ENCODE measurements around the gene FREM1.

Gene FREM1

DNA sequence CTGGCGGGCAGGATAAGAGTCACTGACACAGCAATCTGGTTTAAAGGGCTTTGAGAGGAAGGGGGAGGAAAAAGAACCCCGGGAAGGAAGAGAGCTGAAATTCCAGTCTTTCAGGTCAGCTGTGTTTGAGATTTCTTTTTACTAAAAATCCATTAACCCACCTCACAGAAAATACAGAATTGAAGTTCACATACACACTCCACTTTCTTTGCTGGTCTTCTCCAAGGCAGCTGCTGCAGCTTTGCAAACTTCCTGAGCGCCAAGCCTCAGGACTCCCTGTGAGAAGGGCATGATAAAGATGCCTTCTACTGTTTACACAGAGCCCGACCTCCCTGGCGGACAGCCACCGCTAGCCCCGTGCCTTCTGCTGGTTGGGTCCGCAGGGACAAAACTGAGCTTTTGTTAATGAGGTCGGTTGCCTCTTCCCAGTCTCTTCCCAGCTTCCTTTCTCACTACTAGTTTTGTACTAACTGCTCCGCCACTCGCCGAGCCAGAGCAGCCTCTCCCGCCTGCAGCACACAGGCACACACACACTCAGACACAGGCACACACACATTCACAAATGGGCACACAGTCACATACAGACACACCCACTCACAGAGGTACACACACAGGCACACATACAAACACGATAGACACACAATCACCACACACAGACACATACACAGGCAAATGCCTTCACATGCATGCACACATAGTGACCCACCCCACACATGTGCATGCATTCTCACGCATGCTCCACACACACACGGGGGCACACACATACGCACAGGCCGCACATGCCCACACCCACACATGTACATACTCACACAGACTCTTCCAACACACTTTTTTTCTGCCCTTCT lies at the start of gene FREM1:
Gene FREM1, minus strand, starts transcription at position 468 of the 845 bp plus-strand sequence. CDS start 41,451 bp downstream, outside the sequence.
- Histone ChIP-seq H3K27ac (ENCODE audit: low read length) (no peak within 1 kb of the TSS), H3K27me3 (ENCODE audit: control insufficient read depth, insufficient read depth, low read length) (no peaks in the 10 kb centered on the region), H3K9ac (ENCODE audit: low read length) (peak within 1 kb of the TSS; percentile 14), H3K36me3 (ENCODE audit: control insufficient read depth, low read depth, low read length) (no peaks in the 10 kb centered on the region), H3K9me3 (ENCODE audit: control insufficient read depth, low read depth, low read length) (no peaks in the 10 kb centered on the region), H3K4me1 (ENCODE audit: control insufficient read depth, low read depth, low read length) (peaks cover 47% of the 10 kb centered on the region), H3K4me3 (ENCODE audit: low read length) (peak within 1 kb of the TSS; percentile 44)

DNA sequence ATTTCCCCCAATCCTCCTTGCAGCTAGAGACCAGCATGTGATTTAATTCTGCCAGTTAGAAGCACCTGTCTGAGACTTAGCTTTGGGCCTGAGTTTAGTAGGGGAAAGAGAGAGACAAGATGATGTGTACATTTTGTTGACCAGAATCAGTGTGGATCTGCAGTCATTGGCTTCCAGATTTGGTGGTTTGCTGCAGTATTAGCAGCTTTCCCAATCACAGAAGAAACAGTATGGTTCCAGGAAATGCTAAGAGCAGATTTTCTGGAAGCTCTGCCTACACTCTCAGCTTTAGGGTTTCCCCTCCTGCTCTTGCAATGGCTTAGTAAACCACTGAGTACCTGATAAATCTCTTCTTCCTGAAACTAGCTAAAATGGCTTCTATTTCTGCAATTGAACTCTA lies 48.8 kb upstream of the FREM1 start:
- H3K36me3 ChIP-seq (ENCODE audit: control insufficient read depth, low read depth, low read length), result no peaks in the 10 kb centered on the region
- no peak overlapping the region for H3K4me3 ChIP-seq (ENCODE audit: low read length)
- H3K9ac ChIP-seq (ENCODE audit: low read length), result no peak overlapping the region
- H3K4me1 ChIP-seq (ENCODE audit: control insufficient read depth, low read depth, low read length), result no peaks in the 10 kb centered on the region
- H3K27ac ChIP-seq (ENCODE audit: low read length), result no peak overlapping the region
- no peaks in the 10 kb centered on the region for H3K9me3 ChIP-seq (ENCODE audit: control insufficient read depth, low read depth, low read length)
- no peaks in the 10 kb centered on the region for H3K27me3 ChIP-seq (ENCODE audit: control insufficient read depth, insufficient read depth, low read length)

DNA sequence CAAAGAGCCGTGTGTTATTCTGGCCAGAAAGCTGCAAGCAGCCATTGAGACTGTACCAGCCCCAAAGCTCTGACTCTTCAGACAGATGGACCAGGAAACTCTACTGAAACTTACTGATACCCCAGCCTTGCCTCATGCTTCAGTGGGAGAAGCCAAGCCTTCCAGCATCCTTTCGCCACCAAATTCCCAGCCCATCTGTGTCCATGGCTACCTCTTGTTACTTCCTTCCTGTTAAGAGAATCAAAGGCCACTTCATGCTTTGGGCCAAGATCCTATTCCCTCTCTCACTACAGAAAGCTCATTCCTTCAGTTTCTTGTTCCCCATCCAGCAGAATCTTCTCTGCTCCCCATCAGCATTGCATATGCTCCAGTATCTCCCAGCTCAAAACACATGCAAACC lies 46.9 kb upstream of the FREM1 start:
- H3K36me3 ChIP-seq (ENCODE audit: control insufficient read depth, low read depth, low read length), result no peaks in the 10 kb centered on the region
- no peaks in the 10 kb centered on the region for H3K27me3 ChIP-seq (ENCODE audit: control insufficient read depth, insufficient read depth, low read length)
- H3K4me1 ChIP-seq (ENCODE audit: control insufficient read depth, low read depth, low read length), result no peaks in the 10 kb centered on the region
- no peak overlapping the region for H3K27ac ChIP-seq (ENCODE audit: low read length)
- H3K9me3 ChIP-seq (ENCODE audit: control insufficient read depth, low read depth, low read length), result no peaks in the 10 kb centered on the region
- H3K4me3 ChIP-seq (ENCODE audit: low read length), result no peak overlapping the region
- no peak overlapping the region for H3K9ac ChIP-seq (ENCODE audit: low read length)

- Histone ChIP-seq H3K36me3 (ENCODE audit: control insufficient read depth, low read depth, low read length) (no peaks in the 10 kb centered on the region), H3K4me3 (ENCODE audit: low read length) (no peak overlapping the region), H3K9ac (ENCODE audit: low read length) (no peak overlapping the region), H3K27me3 (ENCODE audit: control insufficient read depth, insufficient read depth, low read length) (no peaks in the 10 kb centered on the region), H3K4me1 (ENCODE audit: control insufficient read depth, low read depth, low read length) (no peaks in the 10 kb centered on the region), H3K27ac (ENCODE audit: low read length) (no peak overlapping the region), H3K9me3 (ENCODE audit: control insufficient read depth, low read depth, low read length) (no peaks in the 10 kb centered on the region)
These were observed 46.0 kb upstream of the FREM1 start for GRCh38 chr9:14956208-14956607.

- no peak overlapping the region for H3K9ac ChIP-seq (ENCODE audit: low read length)
- H3K27ac ChIP-seq (ENCODE audit: low read length), result no peak overlapping the region
- H3K4me1 ChIP-seq (ENCODE audit: control insufficient read depth, low read depth, low read length), result no peaks in the 10 kb centered on the region
- H3K27me3 ChIP-seq (ENCODE audit: control insufficient read depth, insufficient read depth, low read length), result no peaks in the 10 kb centered on the region
- H3K9me3 ChIP-seq (ENCODE audit: control insufficient read depth, low read depth, low read length), result no peaks in the 10 kb centered on the region
- H3K36me3 ChIP-seq (ENCODE audit: control insufficient read depth, low read depth, low read length), result no peaks in the 10 kb centered on the region
- no peak overlapping the region for H3K4me3 ChIP-seq (ENCODE audit: low read length)
These were observed 35.1 kb upstream of the FREM1 start for GRCh38 chr9:14945351-14945750.

- Histone ChIP-seq H3K36me3 (ENCODE audit: control insufficient read depth, low read depth, low read length) (no peaks in the 10 kb centered on the region), H3K4me3 (ENCODE audit: low read length) (no peak overlapping the region)
These were observed 31.5 kb upstream of the FREM1 start for GRCh38 chr9:14941501-14942405.

GRCh38 chr9:14939378-14939777 lies 29.1 kb upstream of the FREM1 start:
- H3K9ac ChIP-seq (ENCODE audit: low read length), result no peak overlapping the region
- no peaks in the 10 kb centered on the region for H3K27me3 ChIP-seq (ENCODE audit: control insufficient read depth, insufficient read depth, low read length)
- H3K36me3 ChIP-seq (ENCODE audit: control insufficient read depth, low read depth, low read length), result no peaks in the 10 kb centered on the region
- H3K4me1 ChIP-seq (ENCODE audit: control insufficient read depth, low read depth, low read length), result peaks cover 19% of the 10 kb centered on the region
- no peaks in the 10 kb centered on the region for H3K9me3 ChIP-seq (ENCODE audit: control insufficient read depth, low read depth, low read length)
- H3K27ac ChIP-seq (ENCODE audit: low read length), result no peak overlapping the region
- no peak overlapping the region for H3K4me3 ChIP-seq (ENCODE audit: low read length)

More at GRCh38 chr9:14941501-14942405, 31.5 kb upstream of the FREM1 start:
- no peak overlapping the region for H3K27ac ChIP-seq (ENCODE audit: low read length)
- H3K4me1 ChIP-seq (ENCODE audit: control insufficient read depth, low read depth, low read length), result peaks cover 4% of the 10 kb centered on the region
- no peaks in the 10 kb centered on the region for H3K9me3 ChIP-seq (ENCODE audit: control insufficient read depth, low read depth, low read length)
- H3K27me3 ChIP-seq (ENCODE audit: control insufficient read depth, insufficient read depth, low read length), result no peaks in the 10 kb centered on the region
- no peak overlapping the region for H3K9ac ChIP-seq (ENCODE audit: low read length)

DNA sequence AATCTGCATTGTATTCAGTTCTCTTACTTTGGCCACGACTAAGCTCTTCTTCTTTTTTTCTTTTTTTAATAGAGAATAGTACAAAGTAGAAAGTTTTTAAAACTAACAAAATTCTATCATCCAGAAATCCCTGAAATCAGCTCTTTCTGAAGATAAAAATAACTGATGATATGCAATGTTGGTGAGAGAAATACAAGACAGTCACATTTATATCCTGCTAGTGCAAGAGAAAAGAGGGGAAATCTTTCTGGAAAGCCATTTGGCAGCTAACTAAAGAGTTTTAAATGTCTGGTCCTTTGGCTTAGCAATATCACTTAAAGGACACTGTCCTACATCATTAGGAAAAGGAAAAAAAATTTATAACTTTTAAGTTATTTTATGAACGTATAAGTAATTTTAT lies 27.0 kb upstream of the FREM1 start:
- H3K36me3 ChIP-seq (ENCODE audit: control insufficient read depth, low read depth, low read length), result no peaks in the 10 kb centered on the region
- no peak overlapping the region for H3K9ac ChIP-seq (ENCODE audit: low read length)
- H3K9me3 ChIP-seq (ENCODE audit: control insufficient read depth, low read depth, low read length), result no peaks in the 10 kb centered on the region
- H3K27me3 ChIP-seq (ENCODE audit: control insufficient read depth, insufficient read depth, low read length), result no peaks in the 10 kb centered on the region
- peaks cover 19% of the 10 kb centered on the region for H3K4me1 ChIP-seq (ENCODE audit: control insufficient read depth, low read depth, low read length)
- no peak overlapping the region for H3K27ac ChIP-seq (ENCODE audit: low read length)
- no peak overlapping the region for H3K4me3 ChIP-seq (ENCODE audit: low read length)

GRCh38 chr9:14936491-14936890 lies 26.3 kb upstream of the FREM1 start:
- no peak overlapping the region for H3K4me3 ChIP-seq (ENCODE audit: low read length)
- peaks cover 19% of the 10 kb centered on the region for H3K4me1 ChIP-seq (ENCODE audit: control insufficient read depth, low read depth, low read length)
- H3K36me3 ChIP-seq (ENCODE audit: control insufficient read depth, low read depth, low read length), result no peaks in the 10 kb centered on the region
- no peaks in the 10 kb centered on the region for H3K9me3 ChIP-seq (ENCODE audit: control insufficient read depth, low read depth, low read length)
- H3K27ac ChIP-seq (ENCODE audit: low read length), result no peak overlapping the region
- H3K27me3 ChIP-seq (ENCODE audit: control insufficient read depth, insufficient read depth, low read length), result no peaks in the 10 kb centered on the region
- no peak overlapping the region for H3K9ac ChIP-seq (ENCODE audit: low read length)

DNA sequence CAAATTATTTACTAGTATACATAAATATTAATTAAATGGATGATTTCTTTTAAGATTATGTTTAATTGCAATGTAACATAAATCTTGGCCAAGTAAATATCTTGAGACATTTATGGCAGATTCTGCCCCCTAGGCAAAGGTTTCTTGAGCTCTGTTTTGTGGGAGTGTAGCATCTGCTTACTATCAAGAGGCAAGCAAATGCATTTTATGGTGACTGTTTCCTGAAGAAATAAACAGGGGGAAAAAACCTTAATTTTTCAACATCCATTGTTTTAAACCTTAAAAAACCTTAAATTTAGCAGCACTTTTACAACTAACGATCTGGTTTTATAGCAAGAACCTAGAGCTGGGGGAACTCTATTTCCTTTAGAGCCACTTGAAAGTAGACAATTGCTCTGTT lies 25.7 kb upstream of the FREM1 start:
- H3K27me3 ChIP-seq (ENCODE audit: control insufficient read depth, insufficient read depth, low read length), result no peaks in the 10 kb centered on the region
- H3K9ac ChIP-seq (ENCODE audit: low read length), result no peak overlapping the region
- H3K4me3 ChIP-seq (ENCODE audit: low read length), result no peak overlapping the region
- H3K9me3 ChIP-seq (ENCODE audit: control insufficient read depth, low read depth, low read length), result no peaks in the 10 kb centered on the region
- H3K36me3 ChIP-seq (ENCODE audit: control insufficient read depth, low read depth, low read length), result no peaks in the 10 kb centered on the region
- no peak overlapping the region for H3K27ac ChIP-seq (ENCODE audit: low read length)
- H3K4me1 ChIP-seq (ENCODE audit: control insufficient read depth, low read depth, low read length), result peaks cover 19% of the 10 kb centered on the region

- no peak overlapping the region for H3K4me3 ChIP-seq (ENCODE audit: low read length)
- no peak overlapping the region for H3K9ac ChIP-seq (ENCODE audit: low read length)
- no peaks in the 10 kb centered on the region for H3K9me3 ChIP-seq (ENCODE audit: control insufficient read depth, low read depth, low read length)
- H3K4me1 ChIP-seq (ENCODE audit: control insufficient read depth, low read depth, low read length), result peaks cover 19% of the 10 kb centered on the region
- no peaks in the 10 kb centered on the region for H3K27me3 ChIP-seq (ENCODE audit: control insufficient read depth, insufficient read depth, low read length)
- no peak overlapping the region for H3K27ac ChIP-seq (ENCODE audit: low read length)
- no peaks in the 10 kb centered on the region for H3K36me3 ChIP-seq (ENCODE audit: control insufficient read depth, low read depth, low read length)
These were observed 25.0 kb upstream of the FREM1 start for GRCh38 chr9:14935106-14935751.

Measured in iPS-18a (cell line).